Lower lobe of right lung (tissue), 2 donors: ENCODE data around the gene FCHSD1. TPM values are rescaled to one million over a fixed set of nuclear protein-coding genes. Genes with fewer than 3 reads are reported as not detected.

Experiments used
- ATAC-seq, 2 donors: fragments of 200-7000 bp; cut with Tn5 transposase; one replicate each; pipeline ENCODE4 v1.9.1; 2020 to 2022; ENCODE audit warnings: mild to moderate bottlenecking in 2 of 2, moderate library complexity in 2 of 2
- DNase-seq: peaks from one replicate; pipeline ENCODE4 v3.0.0-alpha.2; 2020
- H3K27ac ChIP-seq: fragments of 200-600 bp; one replicate; pipeline ENCODE4 v1.8.0; 2022
- H3K27me3 ChIP-seq: fragments of 200-600 bp; one replicate; pipeline ENCODE4 v1.8.0; 2022; ENCODE audit warnings: low read depth
- H3K36me3 ChIP-seq: fragments of 200-600 bp; one replicate; pipeline ENCODE4 v1.8.0; 2022; ENCODE audit warnings: mild to moderate bottlenecking
- H3K4me1 ChIP-seq: fragments of 200-600 bp; one replicate; pipeline ENCODE4 v1.8.0; 2022
- H3K4me3 ChIP-seq: fragments of 200-600 bp; one replicate; pipeline ENCODE4 v1.8.0; 2022; ENCODE audit warnings: mild to moderate bottlenecking
- H3K9me3 ChIP-seq: fragments of 200-600 bp; one replicate; pipeline ENCODE4 v1.8.0; 2022
- intact Hi-C: fragments of 100-400 bp; cut with DNase I; formaldehyde crosslinking; loops from one replicate; pipeline ENCODE4 v1.11.0; 2022
- total RNA-seq: library from RNA; stranded (reverse); fragmentation: NEBNext Ultra II Directional; extraction: Animal tissue kit (Norgen Biotek cat#: 25700); gene quantifications from one replicate; pipeline ENCODE4 v1.2.1, GENCODE V29; 2021
- TF ChIP-seq, protein P1 (sequence below): fragments of 200-600 bp; IDR thresholded peaks from one replicate; pipeline ENCODE4 v1.8.0; 2022; ENCODE audit warnings: antibody characterized with exemption, mild to moderate bottlenecking
- donor health status: DM: no; HTN: yes; CAD: no; lungs with severe emphysema.

FCHSD1 gene
- total RNA-seq, 1 donor from 2014 or later, result 20.4 TPM

DNA sequence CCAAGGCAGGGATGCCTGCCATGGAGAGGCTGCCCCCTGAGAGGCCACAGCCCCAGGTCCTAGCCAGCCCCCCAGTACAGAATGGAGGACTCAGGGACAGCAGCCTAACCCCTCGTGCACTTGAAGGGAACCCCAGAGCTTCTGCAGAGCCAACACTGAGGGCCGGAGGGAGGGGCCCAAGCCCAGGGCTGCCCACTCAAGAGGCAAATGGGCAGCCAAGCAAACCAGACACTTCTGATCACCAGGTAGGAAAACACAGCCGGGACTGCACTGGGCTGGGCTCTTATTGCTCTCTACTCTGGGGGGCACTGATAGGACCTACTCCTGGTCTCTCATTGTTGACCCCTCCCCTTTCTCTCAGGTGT is 11.2 kb downstream of the FCHSD1 start:
- no peak overlapping the region for H3K27ac ChIP-seq
- peaks cover 29% of the 10 kb centered on the region for H3K4me1 ChIP-seq
- TF ChIP-seq, protein P1, sequence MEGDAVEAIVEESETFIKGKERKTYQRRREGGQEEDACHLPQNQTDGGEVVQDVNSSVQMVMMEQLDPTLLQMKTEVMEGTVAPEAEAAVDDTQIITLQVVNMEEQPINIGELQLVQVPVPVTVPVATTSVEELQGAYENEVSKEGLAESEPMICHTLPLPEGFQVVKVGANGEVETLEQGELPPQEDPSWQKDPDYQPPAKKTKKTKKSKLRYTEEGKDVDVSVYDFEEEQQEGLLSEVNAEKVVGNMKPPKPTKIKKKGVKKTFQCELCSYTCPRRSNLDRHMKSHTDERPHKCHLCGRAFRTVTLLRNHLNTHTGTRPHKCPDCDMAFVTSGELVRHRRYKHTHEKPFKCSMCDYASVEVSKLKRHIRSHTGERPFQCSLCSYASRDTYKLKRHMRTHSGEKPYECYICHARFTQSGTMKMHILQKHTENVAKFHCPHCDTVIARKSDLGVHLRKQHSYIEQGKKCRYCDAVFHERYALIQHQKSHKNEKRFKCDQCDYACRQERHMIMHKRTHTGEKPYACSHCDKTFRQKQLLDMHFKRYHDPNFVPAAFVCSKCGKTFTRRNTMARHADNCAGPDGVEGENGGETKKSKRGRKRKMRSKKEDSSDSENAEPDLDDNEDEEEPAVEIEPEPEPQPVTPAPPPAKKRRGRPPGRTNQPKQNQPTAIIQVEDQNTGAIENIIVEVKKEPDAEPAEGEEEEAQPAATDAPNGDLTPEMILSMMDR, result no peak
- no peaks in the 10 kb centered on the region for H3K9me3 ChIP-seq
- peaks cover 37% of the 10 kb centered on the region for H3K36me3 ChIP-seq
- DNase-seq (no peak), ATAC-seq (no peak)
- no peak overlapping the region for H3K4me3 ChIP-seq
- no peaks in the 10 kb centered on the region for H3K27me3 ChIP-seq
- intact Hi-C loops, result no loop called here

DNA sequence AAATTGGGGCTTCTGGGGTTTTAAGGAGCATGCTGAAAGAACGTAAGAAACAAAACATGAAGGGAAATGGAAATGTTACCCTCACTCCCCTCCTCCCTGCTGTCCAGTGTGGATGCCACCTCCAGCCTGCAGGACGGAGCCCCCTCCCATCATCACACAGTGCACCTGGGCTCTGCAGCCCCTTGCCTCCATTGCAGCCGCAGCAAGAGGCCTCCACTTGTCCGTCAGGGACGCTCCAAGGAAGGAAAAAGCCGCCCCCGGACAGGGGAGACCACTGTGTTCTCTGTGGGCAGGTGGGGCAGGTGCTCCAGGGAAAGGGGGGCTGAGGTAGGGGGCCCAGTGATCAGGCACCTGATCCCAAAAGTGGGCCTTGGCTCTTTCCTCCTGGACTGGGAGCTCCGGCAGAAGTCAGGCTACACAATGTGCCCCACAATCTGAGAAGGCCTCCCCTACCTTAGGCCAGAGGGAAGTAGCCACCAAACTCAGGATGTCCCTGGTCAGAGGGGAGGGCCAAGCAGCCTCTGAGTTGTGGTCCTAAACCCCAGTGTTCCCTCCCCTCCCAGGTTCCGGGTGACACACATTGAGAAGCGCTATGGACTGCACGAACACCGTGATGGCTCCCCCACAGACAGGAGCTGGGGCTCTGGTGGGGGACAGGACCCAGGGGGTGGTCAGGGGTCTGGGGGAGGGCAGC is 11.7 kb downstream of the FCHSD1 start:
- Histone ChIP-seq H3K4me3 (no peak overlapping the region), H3K27me3 (no peaks in the 10 kb centered on the region), H3K27ac (no peak overlapping the region), H3K36me3 (peaks cover 35% of the 10 kb centered on the region), H3K4me1 (peaks cover 34% of the 10 kb centered on the region), H3K9me3 (no peaks in the 10 kb centered on the region)
- no peak for ATAC-seq
- DNase-seq, result no peak
- intact Hi-C loops, result no loop called here
- TF ChIP-seq, protein P1, result no peak

DNA sequence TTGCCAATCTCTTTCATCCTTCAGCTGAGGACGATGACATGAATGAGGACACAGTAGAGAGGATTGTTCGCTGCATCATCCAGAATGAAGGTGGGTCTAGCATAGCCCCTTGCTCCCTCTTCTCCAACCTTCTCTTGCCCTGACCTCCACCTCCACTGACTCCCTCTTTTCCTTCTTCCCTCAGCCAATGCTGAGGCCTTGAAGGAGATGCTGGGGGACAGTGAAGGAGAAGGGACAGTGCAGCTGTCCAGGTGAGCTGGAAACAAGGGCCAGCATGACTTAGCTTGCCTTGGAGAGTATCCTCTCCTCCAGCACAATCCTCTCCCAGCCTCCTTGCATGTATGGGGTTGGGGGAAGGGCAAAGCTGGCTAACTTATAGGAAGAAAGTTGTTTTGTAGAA is 12.4 kb downstream of the FCHSD1 start:
- H3K27me3 ChIP-seq, result no peaks in the 10 kb centered on the region
- TF ChIP-seq, protein P1, result no peak
- no peak for ATAC-seq
- H3K4me3 ChIP-seq, result no peak overlapping the region
- DNase-seq, result no peak
- H3K4me1 ChIP-seq, result peaks cover 37% of the 10 kb centered on the region
- peaks cover 28% of the 10 kb centered on the region for H3K36me3 ChIP-seq
- H3K9me3 ChIP-seq, result no peaks in the 10 kb centered on the region
- no peak overlapping the region for H3K27ac ChIP-seq
- intact Hi-C loops, result no loop called here

DNA sequence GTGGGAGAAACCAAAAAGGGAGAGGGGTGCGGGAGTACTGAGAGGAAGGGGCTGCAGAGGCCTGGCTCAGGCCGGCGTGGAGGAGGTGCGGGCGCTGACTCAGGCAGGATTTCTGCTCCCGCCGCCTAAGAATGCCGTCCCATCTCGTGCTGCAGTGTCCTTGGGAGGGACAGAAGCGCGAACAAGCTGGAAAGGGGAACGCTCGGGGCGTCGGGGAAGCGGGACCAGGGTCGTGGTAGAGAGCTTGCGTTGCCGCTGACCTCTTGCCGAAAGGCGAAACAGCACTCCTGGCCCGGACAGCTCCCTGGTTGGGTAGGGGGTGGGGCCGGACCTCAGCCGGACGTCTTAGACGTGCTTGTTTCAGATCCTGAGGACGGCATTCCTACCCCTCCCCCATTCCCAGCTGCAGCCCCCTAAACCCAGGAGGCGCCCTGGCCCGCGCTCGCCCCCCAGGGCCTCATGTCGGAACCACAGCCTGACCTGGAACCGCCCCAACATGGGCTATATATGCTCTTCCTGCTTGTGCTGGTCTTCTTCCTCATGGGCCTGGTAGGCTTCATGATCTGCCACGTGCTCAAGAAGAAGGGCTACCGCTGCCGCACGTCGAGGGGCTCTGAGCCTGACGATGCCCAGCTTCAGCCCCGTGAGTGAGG is 13.3 kb downstream of the FCHSD1 start:
- intact Hi-C loops, result no loop called here
- ATAC-seq (peak; percentile 67 to 68), DNase-seq (peak; percentile 81)
- H3K36me3 ChIP-seq, result peaks cover 20% of the 10 kb centered on the region
- H3K4me1 ChIP-seq, result peaks cover 37% of the 10 kb centered on the region
- H3K9me3 ChIP-seq, result no peaks in the 10 kb centered on the region
- TF ChIP-seq, protein P1, result peak; percentile 37
- H3K27ac ChIP-seq, result peak overlapping the region; percentile 31
- peak overlapping the region; percentile 92 for H3K4me3 ChIP-seq
- H3K27me3 ChIP-seq, result no peaks in the 10 kb centered on the region

- ATAC-seq, result peak; percentile 50 to 60
- DNase-seq, result no peak
- Histone ChIP-seq H3K4me3 (peak overlapping the region; percentile 92), H3K27ac (peak overlapping the region; percentile 31), H3K9me3 (no peaks in the 10 kb centered on the region), H3K36me3 (peaks cover 14% of the 10 kb centered on the region), H3K27me3 (no peaks in the 10 kb centered on the region), H3K4me1 (peaks cover 37% of the 10 kb centered on the region)
- intact Hi-C loops, result no loop called here
- TF ChIP-seq, protein P1, result no peak
Measured at GRCh38 chr5:141637123-141637766, 14.0 kb downstream of the FCHSD1 start.
